GM18868 (cell line): ENCODE data around the gene TSEN15.

Source experiments
- ATAC-seq: cut with Tn5 transposase; IDR thresholded peaks from one replicate; pipeline ENCODE4 v1.9.1; 2021; ENCODE audit warnings: mild to moderate bottlenecking, moderate library complexity; ENCODE audit not compliant: unreplicated experiment

The TSEN15 gene

GRCh38 chr1:184052194-184052559 is 647 bp downstream of the TSEN15 start:
- ATAC-seq = no peak

GRCh38 chr1:184052750-184053149 is 1.2 kb downstream of the TSEN15 start:
- ATAC-seq = no peak

GRCh38 chr1:184053881-184054280 is 2.4 kb downstream of the TSEN15 start:
- no peak for ATAC-seq

- ATAC-seq = no peak
Observed at GRCh38 chr1:184056921-184057555, 5.5 kb downstream of the TSEN15 start.

GRCh38 chr1:184059887-184060286 is 8.4 kb downstream of the TSEN15 start:
- ATAC-seq = no peak

- ATAC-seq = no peak
Observed at GRCh38 chr1:184060316-184060715, 8.8 kb downstream of the TSEN15 start.

GRCh38 chr1:184061396-184062003 is 10.0 kb downstream of the TSEN15 start:
- ATAC-seq = no peak

- ATAC-seq = no peak
Observed at GRCh38 chr1:184062640-184063286, 11.2 kb downstream of the TSEN15 start.

- ATAC-seq = no peak
Observed at GRCh38 chr1:184065559-184065958, 14.0 kb downstream of the TSEN15 start.

- no peak for ATAC-seq
Observed at GRCh38 chr1:184068354-184068753, 16.8 kb downstream of the TSEN15 start.

GRCh38 chr1:184069675-184070074 is 18.1 kb downstream of the TSEN15 start:
- no peak for ATAC-seq

GRCh38 chr1:184072376-184072775 is 20.8 kb downstream of the TSEN15 start:
- no peak for ATAC-seq

GRCh38 chr1:184074383-184074782 is 22.9 kb downstream of the TSEN15 start:
- ATAC-seq = no peak

- ATAC-seq = no peak
Observed at GRCh38 chr1:184075055-184076029, 23.8 kb downstream of the TSEN15 start.

GRCh38 chr1:184078564-184079249 is 27.2 kb downstream of the TSEN15 start:
- ATAC-seq = no peak

- no peak for ATAC-seq
Observed at GRCh38 chr1:184080309-184080708, 28.8 kb downstream of the TSEN15 start.

- no peak for ATAC-seq
Observed at GRCh38 chr1:184082541-184083415, 31.2 kb downstream of the TSEN15 start.

- ATAC-seq = no peak
Observed at GRCh38 chr1:184085667-184086066, 34.1 kb downstream of the TSEN15 start.

GRCh38 chr1:184088037-184088436 is 36.5 kb downstream of the TSEN15 start:
- ATAC-seq = no peak

- no peak for ATAC-seq
Observed at GRCh38 chr1:184093071-184093470, 41.5 kb downstream of the TSEN15 start.
